AG04450 (cell line): Measurements from ENCODE around the gene AATK. TPM values are rescaled to one million over a fixed set of nuclear protein-coding genes. Genes with fewer than 3 reads are reported as not detected.

Source experiments
- CTCF ChIA-PET: fragments of 300-600, 350-600 bp; formaldehyde crosslinking; extraction: SDS; loops from one replicate; lab custom pipeline; 2022; ENCODE audit warnings: antibody characterized with exemption, inconsistent platforms; lab: Charles Lee
- POLR2A ChIA-PET: fragments of 350-600 bp; formaldehyde crosslinking; extraction: SDS; loops from one replicate; lab custom pipeline; 2021; ENCODE audit warnings: antibody characterized with exemption, inconsistent platforms; lab: Yijun Ruan, JAX
- DNase-seq: peaks from one replicate; pipeline ENCODE4 v3.0.0-alpha.2; 2011; ENCODE audit warnings: low read depth, low spot score
- H3K27ac ChIP-seq: one replicate; pipeline ENCODE4 v1.5.1; 2012; ENCODE audit warnings: low read depth, low read length, control low read depth
- H3K27me3 ChIP-seq: one replicate; pipeline ENCODE4 v1.6.0; 2012; ENCODE audit warnings: low read length; ENCODE audit not compliant: control insufficient read depth, insufficient read depth
- H3K4me3 ChIP-seq: 2 replicates; pipeline ENCODE4 v1.5.1; 2011; ENCODE audit warnings: mild to moderate bottlenecking, low read depth, low read length, control low read depth
- H3K9me3 ChIP-seq: 2 replicates; pipeline ENCODE4 v1.5.1; 2012; ENCODE audit warnings: low read length; ENCODE audit not compliant: control insufficient read depth, insufficient read depth
- polyA plus RNA-seq: library from polyadenylated mRNA; depleted of rRNA; stranded (reverse); fragments of >200 nt; gene quantifications from 2 replicates; pipeline ENCODE4 v1.2.3, GENCODE V29; 2011
- TF ChIP-seq, protein P1 (sequence below): IDR thresholded peaks from 2 replicates; pipeline ENCODE4 v1.5.1; 2011; ENCODE audit warnings: low read depth, low read length, control low read depth, inconsistent platforms

Gene AATK
- polyA plus RNA-seq, 1 experiment, result 0.16 TPM

DNA sequence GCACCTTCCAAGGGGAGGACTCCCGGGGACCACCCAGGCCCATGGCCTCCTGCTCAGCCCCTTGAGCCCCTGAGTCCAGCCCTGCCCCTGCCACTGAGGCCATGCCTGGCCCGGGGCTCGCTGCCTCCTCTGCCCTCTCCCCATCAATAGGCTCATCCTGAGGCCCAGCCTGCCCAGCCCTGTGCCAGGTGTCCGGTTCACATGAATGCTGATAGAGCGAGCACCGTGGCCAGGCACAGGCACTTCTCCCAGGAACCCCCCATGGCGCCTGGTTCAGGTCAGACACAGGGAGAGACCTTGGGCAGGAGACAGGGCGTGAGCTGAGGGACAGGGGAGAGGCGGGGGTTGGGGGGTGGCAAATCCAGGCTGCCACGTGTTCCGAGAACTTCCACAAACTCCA lies 3.5 kb downstream of the AATK start:
- TF ChIP-seq, protein P1, sequence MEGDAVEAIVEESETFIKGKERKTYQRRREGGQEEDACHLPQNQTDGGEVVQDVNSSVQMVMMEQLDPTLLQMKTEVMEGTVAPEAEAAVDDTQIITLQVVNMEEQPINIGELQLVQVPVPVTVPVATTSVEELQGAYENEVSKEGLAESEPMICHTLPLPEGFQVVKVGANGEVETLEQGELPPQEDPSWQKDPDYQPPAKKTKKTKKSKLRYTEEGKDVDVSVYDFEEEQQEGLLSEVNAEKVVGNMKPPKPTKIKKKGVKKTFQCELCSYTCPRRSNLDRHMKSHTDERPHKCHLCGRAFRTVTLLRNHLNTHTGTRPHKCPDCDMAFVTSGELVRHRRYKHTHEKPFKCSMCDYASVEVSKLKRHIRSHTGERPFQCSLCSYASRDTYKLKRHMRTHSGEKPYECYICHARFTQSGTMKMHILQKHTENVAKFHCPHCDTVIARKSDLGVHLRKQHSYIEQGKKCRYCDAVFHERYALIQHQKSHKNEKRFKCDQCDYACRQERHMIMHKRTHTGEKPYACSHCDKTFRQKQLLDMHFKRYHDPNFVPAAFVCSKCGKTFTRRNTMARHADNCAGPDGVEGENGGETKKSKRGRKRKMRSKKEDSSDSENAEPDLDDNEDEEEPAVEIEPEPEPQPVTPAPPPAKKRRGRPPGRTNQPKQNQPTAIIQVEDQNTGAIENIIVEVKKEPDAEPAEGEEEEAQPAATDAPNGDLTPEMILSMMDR, result no peak
- peaks cover 43% of the 10 kb centered on the region for H3K27me3 ChIP-seq
- no peak for DNase-seq
- ChIA-PET CTCF (no interaction called here), POLR2A (no interaction called here)
- H3K27ac ChIP-seq, result no peak overlapping the region
- H3K4me3 ChIP-seq, result no peak overlapping the region
- H3K9me3 ChIP-seq, result no peaks in the 10 kb centered on the region; the same call in 1 of the 2 replicates

DNA sequence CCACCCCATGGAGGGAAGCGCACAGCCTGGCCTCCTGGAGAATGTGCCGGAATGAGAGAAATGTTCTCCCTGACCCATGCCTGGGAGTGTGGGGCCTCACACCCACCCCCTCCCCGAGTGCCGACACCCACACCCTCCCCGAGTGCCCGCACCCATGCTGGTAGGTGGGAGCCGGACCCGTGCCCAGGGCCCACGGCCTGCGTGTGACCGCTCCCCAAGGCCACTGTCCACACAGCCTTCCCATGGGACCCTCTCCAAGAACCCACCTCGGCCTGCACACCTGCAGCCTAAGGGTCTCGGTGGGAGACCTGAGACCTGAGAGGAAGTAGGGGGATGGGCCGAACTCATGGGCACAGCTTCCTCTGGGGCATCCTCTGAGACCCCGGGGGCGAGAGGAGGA lies 4.0 kb downstream of the AATK start:
- Histone ChIP-seq H3K4me3 (no peak overlapping the region), H3K27me3 (peaks cover 41% of the 10 kb centered on the region), H3K27ac (no peak overlapping the region), H3K9me3 (no peaks in the 10 kb centered on the region; the same call in 1 of the 2 replicates)
- TF ChIP-seq, protein P1, result no peak
- ChIA-PET CTCF (no interaction called here), POLR2A (no interaction called here)
- DNase-seq, result no peak

DNA sequence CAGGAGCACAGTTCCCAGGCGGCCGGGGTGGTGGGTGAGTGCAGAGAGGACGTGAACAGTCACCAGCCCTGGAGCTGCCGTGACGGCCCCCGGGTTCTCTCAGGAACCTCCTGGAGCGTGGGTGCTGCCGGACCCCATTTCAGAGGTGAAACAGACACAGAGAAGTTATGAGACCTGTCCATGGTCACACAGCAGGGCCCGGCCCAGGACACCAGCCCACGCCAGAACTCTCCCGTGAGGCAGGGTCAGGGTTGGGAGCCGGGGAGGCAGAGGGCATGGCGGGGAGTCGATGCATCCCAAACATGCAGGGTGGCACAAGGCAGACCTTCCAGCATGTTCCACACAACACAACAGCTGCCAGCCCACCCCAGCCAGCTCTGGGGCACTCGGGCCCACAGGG lies 4.5 kb downstream of the AATK start:
- POLR2A ChIA-PET, result no interaction called here
- TF ChIP-seq, protein P1, result no peak

DNA sequence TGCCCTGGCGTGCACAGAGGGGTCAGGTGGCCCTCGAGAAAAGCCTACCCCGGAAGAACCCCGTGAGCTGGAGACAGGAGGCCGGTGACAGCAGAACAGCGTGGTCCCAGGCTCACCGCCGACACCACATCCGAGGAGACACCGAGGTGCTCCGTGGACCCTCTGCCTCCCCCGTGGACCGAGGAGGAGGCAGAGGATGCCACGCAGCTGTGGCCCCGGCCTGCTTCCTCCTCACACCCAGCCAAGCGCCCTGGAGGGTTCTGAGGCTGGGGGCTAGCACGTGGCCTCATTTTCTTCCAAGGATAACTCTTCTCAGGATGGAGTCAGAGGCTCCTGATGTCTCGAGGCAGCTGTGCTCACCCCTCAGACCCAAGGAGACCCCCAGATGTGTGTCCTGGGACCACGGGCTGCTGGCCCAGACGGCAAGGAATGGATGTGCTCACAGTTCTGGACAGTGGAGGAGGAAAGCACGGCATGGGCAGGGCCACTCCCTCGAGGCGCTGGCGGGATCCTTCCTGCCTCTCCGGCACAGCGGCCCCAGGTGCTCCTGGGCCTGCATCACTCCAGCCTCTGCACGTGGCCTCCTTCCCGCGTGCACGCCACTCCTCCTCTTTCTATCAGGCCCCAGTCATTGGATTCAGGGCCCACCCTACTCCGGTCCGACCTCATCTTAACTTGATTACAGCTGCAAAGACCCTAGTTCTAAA lies 5.1 kb downstream of the AATK start:
- H3K27me3 ChIP-seq, result peaks cover 36% of the 10 kb centered on the region

More for the DNA sequence above, 4.5 kb downstream of the AATK start:
- CTCF ChIA-PET, result no interaction called here
- H3K27me3 ChIP-seq, result peaks cover 37% of the 10 kb centered on the region
- H3K27ac ChIP-seq, result no peak overlapping the region
- DNase-seq, result no peak
- no peak overlapping the region for H3K4me3 ChIP-seq
- no peaks in the 10 kb centered on the region; the same call in 1 of the 2 replicates for H3K9me3 ChIP-seq

DNA sequence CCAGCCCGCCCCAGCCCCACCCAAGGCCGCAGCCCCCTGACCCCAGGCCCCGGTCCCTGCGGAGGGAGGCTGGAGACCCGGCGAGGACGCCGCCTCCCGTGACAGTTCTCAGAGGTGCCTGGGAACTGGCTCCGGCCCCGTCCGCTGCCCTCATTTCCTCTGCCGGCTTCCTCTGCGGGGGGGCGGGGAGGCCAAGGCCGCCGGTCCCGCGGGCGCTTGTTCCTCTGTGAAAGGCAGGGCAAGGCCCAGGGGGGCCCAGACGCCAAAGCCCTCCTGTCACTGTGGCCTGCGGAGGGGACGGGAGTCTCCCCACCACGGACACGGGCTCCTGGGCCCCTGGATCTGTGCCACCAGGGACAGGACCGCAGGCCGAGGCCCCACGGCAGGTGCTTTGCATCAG lies 5.7 kb downstream of the AATK start:
- Histone ChIP-seq H3K9me3 (no peaks in the 10 kb centered on the region; the same call in 1 of the 2 replicates), H3K4me3 (no peak overlapping the region), H3K27ac (no peak overlapping the region), H3K27me3 (peaks cover 31% of the 10 kb centered on the region)
- DNase-seq, result no peak
- ChIA-PET POLR2A (no interaction called here), CTCF (no interaction called here)
- TF ChIP-seq, protein P1, result no peak

More for the DNA sequence above, 5.1 kb downstream of the AATK start:
- Histone ChIP-seq H3K27ac (no peak overlapping the region), H3K9me3 (no peaks in the 10 kb centered on the region; the same call in 1 of the 2 replicates), H3K4me3 (no peak overlapping the region)
- no peak for DNase-seq
- POLR2A ChIA-PET, result no interaction called here
- TF ChIP-seq, protein P1, result no peak
- CTCF ChIA-PET, result no interaction called here
